ENCODE data around the gene CLOCK. TPM values are rescaled to one million over a fixed set of nuclear protein-coding genes. Genes with fewer than 3 reads are reported as not detected.

The CLOCK gene
- polyA plus RNA-seq, 1 of the 3 experiments (the other 2 are of a cell fraction) = 4.2 TPM

DNA sequence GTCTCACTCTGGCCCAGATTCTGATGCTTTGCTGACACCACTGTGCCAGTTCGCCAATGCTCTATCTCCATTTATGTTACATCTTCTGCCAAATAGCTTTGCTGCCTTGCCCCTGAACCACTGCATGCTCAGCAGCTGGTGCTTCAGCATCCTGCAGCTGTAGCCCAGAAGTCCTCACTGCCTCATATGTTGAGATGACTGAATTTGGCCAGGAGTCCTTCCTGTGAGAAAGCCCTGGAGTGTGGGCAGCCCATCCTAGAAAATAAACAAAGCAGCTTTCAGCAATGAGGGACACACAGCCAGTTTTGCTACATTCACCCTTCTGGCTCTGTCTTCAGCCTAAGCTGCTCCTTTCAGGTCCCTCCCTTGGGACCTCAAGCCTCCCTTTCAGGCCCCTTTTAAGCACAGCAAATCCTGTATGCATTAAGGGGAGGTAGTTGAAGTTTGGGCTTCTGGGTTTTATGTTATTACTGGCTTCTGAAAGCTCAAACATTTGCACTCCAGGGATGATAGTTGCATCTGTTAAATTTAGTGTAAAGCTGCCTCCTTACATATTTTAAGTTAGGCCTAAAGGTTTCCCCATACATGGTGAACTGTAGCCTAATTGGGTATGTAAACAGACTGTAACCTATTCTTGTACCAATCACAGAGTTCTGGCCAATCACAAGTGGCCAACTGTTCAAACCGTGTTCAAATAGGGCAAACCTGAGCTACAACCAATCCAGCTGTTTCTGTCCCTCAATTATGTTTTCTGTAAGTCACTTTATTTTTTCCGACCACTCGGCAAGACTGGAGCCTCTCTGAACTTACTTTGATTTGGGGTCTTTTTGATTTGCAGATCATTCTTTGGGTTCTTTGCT lies 153.0 kb downstream of the CLOCK start:
- Histone ChIP-seq H3K27me3 (ENCODE audit: insufficient read depth) (no peaks in the 10 kb centered on the region), H3K4me1 (ENCODE audit: control insufficient read depth in 1 of 2, insufficient read depth in 2 of 2, low read depth in 1 of 2, low read length in 1 of 2) (no peaks in the 10 kb centered on the region; a peak in 1 of 4 replicates), H3K27ac (ENCODE audit: low read depth in 2 of 2, low read length in 1 of 2) (no peak overlapping the region), H3K4me3 (ENCODE audit: low read depth in 2 of 2, low read length in 1 of 2) (no peak overlapping the region), H2AFZ (ENCODE audit: low read depth) (no peak overlapping the region), H3K9me3 (no peaks in the 10 kb centered on the region), H3K79me2 (ENCODE audit: insufficient read depth) (peaks cover 30% of the 10 kb centered on the region), H4K20me1 (ENCODE audit: insufficient read depth) (peaks cover 19% of the 10 kb centered on the region), H3K4me2 (no peak overlapping the region), H3F3A (replicated peaks; ENCODE audit: insufficient read depth) (peaks cover 11% of the 10 kb centered on the region), H3K9ac (no peak overlapping the region), H3K9me2 (no peaks in the 10 kb centered on the region), H3K36me3 (replicated peaks in 1 of 2; ENCODE audit: control insufficient read depth in 1 of 2, insufficient read depth in 2 of 2, low read length in 1 of 2) (peaks cover 3 to 6% of the 10 kb centered on the region in 2 experiments)
- CTCF ChIA-PET = interaction anchor here (0.8 to 1.5 kb wide), 3 partner anchors 17 to 47 kb away, joined by 3 to 5 read pairs (median 3); partner anchors contain the start of gene SRD5A3
- no peak for DNase-seq
- WGBS (ENCODE audit: low lambda C conversion rate) = 96% methylated on average over 4 of the region's 4 CpGs
- POLR2A ChIA-PET = no interaction called here
- TF ChIP-seq, protein P1, sequence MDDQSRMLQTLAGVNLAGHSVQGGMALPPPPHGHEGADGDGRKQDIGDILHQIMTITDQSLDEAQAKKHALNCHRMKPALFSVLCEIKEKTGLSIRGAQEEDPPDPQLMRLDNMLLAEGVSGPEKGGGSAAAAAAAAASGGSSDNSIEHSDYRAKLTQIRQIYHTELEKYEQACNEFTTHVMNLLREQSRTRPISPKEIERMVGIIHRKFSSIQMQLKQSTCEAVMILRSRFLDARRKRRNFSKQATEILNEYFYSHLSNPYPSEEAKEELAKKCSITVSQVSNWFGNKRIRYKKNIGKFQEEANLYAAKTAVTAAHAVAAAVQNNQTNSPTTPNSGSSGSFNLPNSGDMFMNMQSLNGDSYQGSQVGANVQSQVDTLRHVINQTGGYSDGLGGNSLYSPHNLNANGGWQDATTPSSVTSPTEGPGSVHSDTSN (IDR thresholded peaks at IDR 0.05) = no peak
- TF ChIP-seq, protein P2, sequence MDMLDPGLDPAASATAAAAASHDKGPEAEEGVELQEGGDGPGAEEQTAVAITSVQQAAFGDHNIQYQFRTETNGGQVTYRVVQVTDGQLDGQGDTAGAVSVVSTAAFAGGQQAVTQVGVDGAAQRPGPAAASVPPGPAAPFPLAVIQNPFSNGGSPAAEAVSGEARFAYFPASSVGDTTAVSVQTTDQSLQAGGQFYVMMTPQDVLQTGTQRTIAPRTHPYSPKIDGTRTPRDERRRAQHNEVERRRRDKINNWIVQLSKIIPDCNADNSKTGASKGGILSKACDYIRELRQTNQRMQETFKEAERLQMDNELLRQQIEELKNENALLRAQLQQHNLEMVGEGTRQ (IDR thresholded peaks at IDR 0.05; ENCODE audit: borderline replicate concordance, low read depth, low read length) = no peak
- TF ChIP-seq, protein P3, sequence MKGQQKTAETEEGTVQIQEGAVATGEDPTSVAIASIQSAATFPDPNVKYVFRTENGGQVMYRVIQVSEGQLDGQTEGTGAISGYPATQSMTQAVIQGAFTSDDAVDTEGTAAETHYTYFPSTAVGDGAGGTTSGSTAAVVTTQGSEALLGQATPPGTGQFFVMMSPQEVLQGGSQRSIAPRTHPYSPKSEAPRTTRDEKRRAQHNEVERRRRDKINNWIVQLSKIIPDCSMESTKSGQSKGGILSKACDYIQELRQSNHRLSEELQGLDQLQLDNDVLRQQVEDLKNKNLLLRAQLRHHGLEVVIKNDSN (IDR thresholded peaks at IDR 0.05; ENCODE audit: borderline replicate concordance, low read depth) = no peak
- TF ChIP-seq FOXM1 (IDR thresholded peaks at IDR 0.05; ENCODE audit: low read depth) (no peak), POLR2AphosphoS5 (IDR thresholded peaks at IDR 0.05; ENCODE audit: low read depth, low read length) (no peak), RXRA (IDR thresholded peaks at IDR 0.05; ENCODE audit: borderline replicate concordance, low read depth) (no peak), SIN3A (IDR thresholded peaks at IDR 0.05; ENCODE audit: borderline replicate concordance, low read depth, low read length) (no peak), MEF2A (IDR thresholded peaks at IDR 0.05; ENCODE audit: borderline replicate concordance, low read depth) (no peak)

DNA sequence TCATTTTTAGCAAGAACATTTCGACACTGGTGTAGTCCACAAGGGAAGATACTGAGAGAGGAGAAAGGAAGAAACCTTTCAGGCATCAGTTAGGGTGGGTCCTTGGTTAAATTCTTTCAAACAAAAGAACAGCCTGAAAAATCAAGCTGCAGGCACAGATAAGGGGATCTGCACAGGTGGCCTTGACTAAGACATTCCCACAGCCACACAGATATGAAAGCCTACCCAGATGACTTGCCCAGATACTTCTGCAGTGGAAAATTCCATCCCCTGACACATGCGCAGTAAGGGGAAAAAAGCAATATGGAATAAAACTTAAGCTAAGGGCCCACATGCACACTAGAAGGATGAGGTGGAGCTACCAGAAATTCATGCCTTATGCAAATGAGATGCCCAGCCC lies 159.9 kb downstream of the CLOCK start:
- Histone ChIP-seq H3K27ac (ENCODE audit: low read depth in 2 of 2, low read length in 1 of 2) (no peak overlapping the region), H3K9ac (no peak overlapping the region), H3K9me2 (no peaks in the 10 kb centered on the region), H3K27me3 (ENCODE audit: insufficient read depth) (no peaks in the 10 kb centered on the region), H3K4me1 (ENCODE audit: control insufficient read depth in 1 of 2, insufficient read depth in 2 of 2, low read depth in 1 of 2, low read length in 1 of 2) (no peaks in the 10 kb centered on the region; a peak in 1 of 4 replicates), H3F3A (replicated peaks; ENCODE audit: insufficient read depth) (no peaks in the 10 kb centered on the region), H3K9me3 (no peaks in the 10 kb centered on the region), H3K36me3 (replicated peaks in 1 of 2; ENCODE audit: control insufficient read depth in 1 of 2, insufficient read depth in 2 of 2, low read length in 1 of 2) (no peaks in the 10 kb centered on the region), H3K4me3 (ENCODE audit: low read depth in 2 of 2, low read length in 1 of 2) (no peak overlapping the region), H3K4me2 (no peak overlapping the region), H4K20me1 (ENCODE audit: insufficient read depth) (no peaks in the 10 kb centered on the region), H3K79me2 (ENCODE audit: insufficient read depth) (no peaks in the 10 kb centered on the region), H2AFZ (ENCODE audit: low read depth) (no peak overlapping the region)
- CTCF ChIA-PET = interaction anchor here (1.2 to 1.6 kb wide), 3 partner anchors 41 to 168 kb away, joined by 3 read pairs; partner anchors contain the start of gene SRD5A3
- POLR2A ChIA-PET = interaction anchor here (1.2 kb wide), 2 partner anchors 9 kb away, joined by 4 to 8 read pairs; partner anchors contain the start of gene TMEM165
- no peak for DNase-seq
- TF ChIP-seq SIN3A (IDR thresholded peaks at IDR 0.05; ENCODE audit: borderline replicate concordance, low read depth, low read length) (no peak), YY1 (IDR thresholded peaks at IDR 0.05; ENCODE audit: low read depth) (no peak), RAD21 (IDR thresholded peaks at IDR 0.05; ENCODE audit: low read length) (no peak), POLR2AphosphoS5 (IDR thresholded peaks at IDR 0.05; ENCODE audit: low read depth, low read length) (no peak), MEF2A (IDR thresholded peaks at IDR 0.05; ENCODE audit: borderline replicate concordance, low read depth) (no peak), EZH2phosphoT487 (IDR thresholded peaks at IDR 0.05; ENCODE audit: borderline replicate concordance, low read depth) (no peak), RCOR1 (IDR thresholded peaks at IDR 0.05; ENCODE audit: low read length) (no peak), ELF1 (IDR thresholded peaks at IDR 0.05) (no peak)
- TF ChIP-seq, protein P1 (IDR thresholded peaks at IDR 0.05) = no peak
- WGBS (ENCODE audit: low lambda C conversion rate) = 88% methylated on average over 2 of the region's 2 CpGs
